ENCODE data around the gene FBXL5. TPM values are rescaled to one million over a fixed set of nuclear protein-coding genes. Genes with fewer than 3 reads are reported as not detected.

Gene FBXL5
- total and polyA plus RNA-seq, 10 donors = 33.8 to 210 (median 105) TPM

DNA sequence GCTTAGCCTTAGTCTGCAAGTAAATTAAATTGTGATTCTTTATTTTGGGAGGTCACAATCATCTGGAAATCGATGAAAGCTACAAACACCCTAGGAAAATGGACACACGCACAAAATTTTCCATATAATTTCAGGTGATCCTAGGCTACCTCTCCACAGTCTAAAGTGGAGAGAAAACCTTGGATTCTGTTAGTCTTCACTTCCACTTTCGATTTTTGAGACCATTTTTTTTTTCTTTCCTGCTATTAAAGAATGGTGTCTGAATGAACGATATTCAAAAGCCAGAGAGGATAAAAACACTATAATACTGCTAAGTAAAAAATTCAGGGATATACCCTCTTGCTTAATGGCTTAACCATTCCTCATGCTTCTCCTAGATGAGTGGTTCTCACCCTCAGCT, 1.7 kb downstream of the FBXL5 start:
- peaks cover 38 to 89% (median 67%) of the 10 kb centered on the region in 6 donors for H3K4me1 ChIP-seq
- no peaks in the 10 kb centered on the region for H3K27me3 ChIP-seq (replicated peaks in 1 of 7)
- intact Hi-C loops (cut with DNase I; ENCODE audit: low total_unique reads) = loop anchor here (10.0 kb wide), 2 partner anchors 419 to 649 kb away; partner anchors contain the start of gene CPEB2
- H3K9me3 ChIP-seq = no peaks in the 10 kb centered on the region
- TF ChIP-seq POLR2A (IDR thresholded peaks at IDR 0.05) (no peak), POLR2AphosphoS5 (IDR thresholded peaks at IDR 0.05) (no peak)
- TF ChIP-seq, protein P1, sequence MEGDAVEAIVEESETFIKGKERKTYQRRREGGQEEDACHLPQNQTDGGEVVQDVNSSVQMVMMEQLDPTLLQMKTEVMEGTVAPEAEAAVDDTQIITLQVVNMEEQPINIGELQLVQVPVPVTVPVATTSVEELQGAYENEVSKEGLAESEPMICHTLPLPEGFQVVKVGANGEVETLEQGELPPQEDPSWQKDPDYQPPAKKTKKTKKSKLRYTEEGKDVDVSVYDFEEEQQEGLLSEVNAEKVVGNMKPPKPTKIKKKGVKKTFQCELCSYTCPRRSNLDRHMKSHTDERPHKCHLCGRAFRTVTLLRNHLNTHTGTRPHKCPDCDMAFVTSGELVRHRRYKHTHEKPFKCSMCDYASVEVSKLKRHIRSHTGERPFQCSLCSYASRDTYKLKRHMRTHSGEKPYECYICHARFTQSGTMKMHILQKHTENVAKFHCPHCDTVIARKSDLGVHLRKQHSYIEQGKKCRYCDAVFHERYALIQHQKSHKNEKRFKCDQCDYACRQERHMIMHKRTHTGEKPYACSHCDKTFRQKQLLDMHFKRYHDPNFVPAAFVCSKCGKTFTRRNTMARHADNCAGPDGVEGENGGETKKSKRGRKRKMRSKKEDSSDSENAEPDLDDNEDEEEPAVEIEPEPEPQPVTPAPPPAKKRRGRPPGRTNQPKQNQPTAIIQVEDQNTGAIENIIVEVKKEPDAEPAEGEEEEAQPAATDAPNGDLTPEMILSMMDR (IDR thresholded peaks at IDR 0.05 in 8 of 11, conservative IDR thresholded peaks at IDR 0.05 in 3 of 11) = no peak
- peak overlapping the region; percentile 61 to 92 (median 77) for H3K4me3 ChIP-seq
- no peaks in the 10 kb centered on the region for H3K36me3 ChIP-seq
- 11 to 23% (median 16%) methylated on average over 4 of the region's 4 CpGs for WGBS, 5 donors
- peak overlapping the region; percentile 8 to 99 (median 99) for H3K27ac ChIP-seq
- no peak for DNase-seq

DNA sequence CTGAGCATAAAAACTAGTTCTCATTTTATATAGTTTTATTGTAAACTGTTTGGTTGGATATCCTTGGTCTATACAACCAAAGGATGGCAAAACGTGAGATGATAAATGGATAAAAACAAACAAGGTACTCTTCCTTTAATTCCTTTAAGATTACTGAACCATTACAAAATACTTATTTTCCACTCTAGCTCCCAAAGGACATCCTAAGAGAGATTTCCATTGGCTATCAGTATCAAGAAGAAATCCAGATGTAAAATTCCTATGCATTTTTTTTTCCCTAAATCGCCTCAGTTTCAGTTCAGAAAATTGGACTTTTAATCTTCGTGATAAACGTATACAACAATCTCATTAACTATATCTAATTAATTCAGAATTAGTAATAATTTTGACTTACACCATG, 2.3 kb downstream of the FBXL5 start:
- peaks cover 38 to 89% (median 73%) of the 10 kb centered on the region in 6 donors for H3K4me1 ChIP-seq
- H3K9me3 ChIP-seq = no peaks in the 10 kb centered on the region
- peak overlapping the region in 7 of 8 donors; percentile 65 to 92 (median 78) for H3K4me3 ChIP-seq
- intact Hi-C loops (cut with DNase I; ENCODE audit: low total_unique reads) = loop anchor here (10.0 kb wide), 2 partner anchors 418 to 648 kb away; partner anchors contain the start of gene CPEB2
- H3K27ac ChIP-seq = peak overlapping the region; percentile 8 to 99 (median 99)
- TF ChIP-seq POLR2AphosphoS5 (IDR thresholded peaks at IDR 0.05) (no peak), POLR2A (IDR thresholded peaks at IDR 0.05) (no peak)
- TF ChIP-seq, protein P1 (IDR thresholded peaks at IDR 0.05 in 8 of 11, conservative IDR thresholded peaks at IDR 0.05 in 3 of 11) = no peak
- 50 to 69% (median 58%) methylated on average over 4 of the region's 4 CpGs for WGBS, 5 donors
- no peaks in the 10 kb centered on the region for H3K27me3 ChIP-seq (replicated peaks in 1 of 7)
- no peak for DNase-seq
- H3K36me3 ChIP-seq = no peaks in the 10 kb centered on the region

DNA sequence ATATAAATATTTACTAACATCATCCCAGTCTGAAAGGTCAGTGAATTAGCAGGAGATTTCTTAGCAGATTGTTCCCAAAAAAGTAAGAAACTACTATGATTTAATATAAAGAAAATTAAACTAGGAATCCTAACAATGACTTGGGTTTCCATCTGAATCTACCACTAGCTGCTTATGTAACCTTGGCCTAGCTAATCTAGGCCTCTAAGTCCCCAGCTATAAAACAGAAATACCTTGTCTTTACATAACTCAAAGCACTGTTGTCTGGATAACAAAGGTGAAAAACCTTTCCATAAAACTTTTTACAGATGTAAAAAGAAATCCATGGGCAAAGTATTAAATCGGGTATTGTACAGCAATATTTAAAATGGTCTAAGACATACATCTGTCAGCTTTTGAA, 3.0 kb downstream of the FBXL5 start:
- peaks cover 38 to 91% (median 79%) of the 10 kb centered on the region in 6 donors for H3K4me1 ChIP-seq
- H3K27ac ChIP-seq = peak overlapping the region in 7 of 8 donors; percentile 55 to 99 (median 99)
- TF ChIP-seq, protein P1 (IDR thresholded peaks at IDR 0.05 in 8 of 11, conservative IDR thresholded peaks at IDR 0.05 in 3 of 11) = no peak
- TF ChIP-seq POLR2AphosphoS5 (IDR thresholded peaks at IDR 0.05) (no peak), POLR2A (IDR thresholded peaks at IDR 0.05) (no peak)
- peak overlapping the region in 3 of 8 donors; percentile 73 to 92 (median 78) for H3K4me3 ChIP-seq
- no peak for DNase-seq
- no peaks in the 10 kb centered on the region for H3K36me3 ChIP-seq
- WGBS, 5 donors = 86 to 89% (median 88%) methylated on average over 1 of the region's 1 CpG
- H3K27me3 ChIP-seq (replicated peaks in 1 of 7) = no peaks in the 10 kb centered on the region
- no peaks in the 10 kb centered on the region for H3K9me3 ChIP-seq
- intact Hi-C loops (cut with DNase I; ENCODE audit: low total_unique reads) = loop anchor here (10.0 kb wide), 2 partner anchors 417 to 647 kb away; partner anchors contain the start of gene CPEB2

DNA sequence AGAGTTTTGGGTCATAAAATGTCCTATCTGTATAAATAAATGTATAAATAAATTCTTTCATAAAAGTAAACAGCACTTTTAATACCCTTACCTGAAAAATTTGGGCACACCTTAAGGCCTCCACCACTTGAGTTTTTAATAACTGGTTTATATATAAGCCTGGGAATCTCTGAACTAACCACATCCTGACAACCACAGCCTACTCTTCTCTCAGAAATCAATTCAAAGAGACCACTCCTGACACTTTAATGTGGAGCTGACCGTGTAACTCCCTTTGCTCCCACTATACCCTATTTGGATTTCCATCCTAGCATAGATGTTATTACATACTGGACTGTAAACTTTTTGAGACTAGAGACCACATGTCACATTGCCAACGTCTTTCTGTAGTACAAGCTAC, 3.5 kb downstream of the FBXL5 start:
- H3K4me3 ChIP-seq = peak overlapping the region in 1 of 8 donors; percentile 92

More for the DNA sequence above, 3.5 kb downstream of the FBXL5 start:
- Histone ChIP-seq H3K27ac (peak overlapping the region in 7 of 8 donors; percentile 55 to 99 (median 99)), H3K9me3 (no peaks in the 10 kb centered on the region), H3K27me3 (replicated peaks in 1 of 7) (no peaks in the 10 kb centered on the region), H3K4me1 (peaks cover 38 to 89% (median 82%) of the 10 kb centered on the region in 6 donors), H3K36me3 (no peaks in the 10 kb centered on the region)
- TF ChIP-seq, protein P1 (IDR thresholded peaks at IDR 0.05 in 8 of 11, conservative IDR thresholded peaks at IDR 0.05 in 3 of 11) = no peak
- TF ChIP-seq POLR2A (IDR thresholded peaks at IDR 0.05) = no peak
- no peak for TF ChIP-seq POLR2AphosphoS5 (IDR thresholded peaks at IDR 0.05)
- WGBS, 5 donors = 7 to 22% (median 13%) methylated on average over 2 of the region's 2 CpGs
- intact Hi-C loops (cut with DNase I; ENCODE audit: low total_unique reads) = loop anchor here (10.0 kb wide), 2 partner anchors 417 to 647 kb away; partner anchors contain the start of gene CPEB2
- no peak for DNase-seq
